NCI-H1105 (cell line): ENCODE measurements around the gene PKP3.
"Not testable (repeated sequence)": the region's sequence is repeated elsewhere in the genome, so short reads cannot be mapped to it uniquely, and the experiment has no call there.

Experiments
- DNase-seq: peaks from one replicate; lab custom pipeline; 2025; lab: John Stamatoyannopoulos, UW

The PKP3 gene

GRCh38 chr11:412641-413119, 18.7 kb downstream of the PKP3 start:
- no peak for DNase-seq

DNA sequence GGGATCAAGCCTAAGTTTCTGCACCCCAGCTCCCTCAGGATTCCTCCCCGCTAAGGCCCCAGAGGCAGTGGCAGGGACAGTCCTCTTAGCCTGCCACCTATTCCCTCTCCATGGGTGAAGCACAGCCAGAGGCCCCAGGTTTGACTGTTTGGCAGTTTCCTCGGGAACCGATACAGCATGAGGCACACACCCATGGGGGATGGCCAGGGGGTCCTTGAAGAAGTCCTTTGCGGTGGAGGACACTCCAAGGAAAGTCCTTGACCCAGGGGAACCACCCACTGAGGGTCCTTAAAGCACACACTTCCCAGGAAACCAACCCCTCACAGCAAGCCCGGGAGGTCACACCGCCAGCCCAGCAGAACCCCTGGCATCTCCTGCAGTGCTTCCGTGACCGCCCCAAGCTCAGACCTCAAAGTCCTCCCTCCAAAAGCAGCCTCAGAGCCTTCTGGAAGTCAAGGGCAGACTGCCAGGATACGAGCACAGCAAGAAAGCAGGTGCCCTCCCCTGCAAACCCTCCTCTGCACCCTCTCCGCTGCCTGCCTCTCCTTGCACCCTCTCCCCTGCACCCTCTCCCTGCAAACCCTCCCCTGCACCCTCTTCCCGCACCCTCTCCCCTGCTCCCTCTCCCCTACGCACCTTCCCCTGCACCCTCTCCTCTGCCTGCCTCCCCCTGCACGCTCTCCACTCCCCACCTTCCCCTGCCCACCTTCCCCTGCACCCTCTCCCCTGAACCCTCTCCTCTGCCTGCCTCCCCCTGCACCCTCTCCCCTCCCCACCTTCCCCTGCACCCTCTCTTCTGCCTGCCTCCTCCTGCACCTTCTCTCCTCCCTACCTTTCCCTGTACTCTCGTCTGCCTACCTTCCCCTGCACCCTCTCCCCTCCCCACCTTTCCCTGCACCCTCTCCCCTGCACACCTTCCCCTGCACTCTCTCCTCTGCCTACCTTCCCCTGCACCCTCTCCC, 19.4 kb downstream of the PKP3 start:
- no peak for DNase-seq

DNA sequence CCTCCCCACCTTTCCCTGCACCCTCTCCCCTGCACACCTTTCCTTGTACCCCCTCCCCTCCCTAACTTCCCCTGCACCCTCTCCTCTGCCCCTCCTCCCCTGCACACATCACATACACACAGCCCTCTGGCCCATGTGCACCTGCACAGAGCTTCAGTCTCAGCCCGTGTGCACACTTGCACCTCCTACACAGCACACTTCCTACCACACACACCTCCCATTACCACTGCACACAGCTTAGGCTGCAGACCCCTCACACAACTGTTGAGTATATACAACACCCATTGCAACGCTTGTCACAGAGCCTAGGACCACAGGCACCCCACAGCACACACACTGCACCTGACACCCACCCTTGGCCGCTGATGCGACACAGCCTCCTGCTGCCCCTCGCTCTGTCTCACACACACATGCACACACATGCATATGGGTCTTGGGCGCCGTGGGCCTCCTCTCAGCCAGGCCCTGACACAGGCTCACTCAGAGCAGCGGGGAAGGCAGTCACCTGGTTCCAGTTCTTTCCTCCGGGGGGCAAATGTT, 20.4 kb downstream of the PKP3 start:
- no peak for DNase-seq

GRCh38 chr11:415640-416041, 21.6 kb downstream of the PKP3 start:
- no peak for DNase-seq

DNA sequence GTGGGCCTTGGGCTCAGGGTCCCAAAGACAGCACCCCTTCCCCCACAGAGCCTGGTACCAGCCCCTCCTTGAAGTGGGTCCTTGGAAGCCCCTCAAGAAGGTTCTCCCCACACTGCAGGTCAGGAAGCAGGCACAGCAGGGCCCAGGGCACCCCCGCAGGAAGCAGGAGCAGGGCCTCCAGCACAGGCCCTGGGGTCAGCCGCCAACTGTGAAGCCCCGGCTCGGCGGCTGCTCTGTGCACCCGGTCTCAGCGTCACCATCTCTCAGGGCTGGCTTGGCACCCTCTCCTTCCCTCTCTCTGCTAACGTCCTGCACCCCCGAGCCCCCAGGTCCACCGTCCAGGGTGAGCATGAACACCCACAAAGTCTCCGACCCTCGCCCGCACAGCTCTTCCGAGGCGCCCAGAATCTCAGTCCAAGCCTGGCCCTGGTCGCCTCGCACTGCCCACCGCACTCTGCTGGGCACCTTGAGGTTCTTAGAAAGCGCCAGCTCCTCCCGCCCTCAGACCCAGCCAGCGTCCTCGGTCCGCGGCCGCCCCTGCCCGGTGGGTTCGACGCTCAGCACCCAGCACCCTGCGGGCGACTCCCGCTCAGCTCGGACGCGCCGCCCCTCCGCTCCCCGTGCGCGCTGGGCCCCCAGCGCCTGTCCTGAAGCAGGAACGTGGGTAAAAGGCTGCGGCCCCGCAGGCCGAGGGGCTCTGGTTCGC, 22.2 kb downstream of the PKP3 start:
- DNase-seq = no peak

- peak; percentile 81 for DNase-seq
Observed at GRCh38 chr11:416757-417621, 23.0 kb downstream of the PKP3 start.

GRCh38 chr11:417652-418342, 23.8 kb downstream of the PKP3 start:
- DNase-seq = no peak

- DNase-seq = no peak
Observed at GRCh38 chr11:418343-419247, 24.6 kb downstream of the PKP3 start.

- DNase-seq = no peak
Observed at GRCh38 chr11:419248-420005, 25.4 kb downstream of the PKP3 start.

GRCh38 chr11:420054-420910, 26.3 kb downstream of the PKP3 start:
- DNase-seq = no peak

- no peak for DNase-seq
Observed at GRCh38 chr11:420911-421321, 26.9 kb downstream of the PKP3 start.

DNA sequence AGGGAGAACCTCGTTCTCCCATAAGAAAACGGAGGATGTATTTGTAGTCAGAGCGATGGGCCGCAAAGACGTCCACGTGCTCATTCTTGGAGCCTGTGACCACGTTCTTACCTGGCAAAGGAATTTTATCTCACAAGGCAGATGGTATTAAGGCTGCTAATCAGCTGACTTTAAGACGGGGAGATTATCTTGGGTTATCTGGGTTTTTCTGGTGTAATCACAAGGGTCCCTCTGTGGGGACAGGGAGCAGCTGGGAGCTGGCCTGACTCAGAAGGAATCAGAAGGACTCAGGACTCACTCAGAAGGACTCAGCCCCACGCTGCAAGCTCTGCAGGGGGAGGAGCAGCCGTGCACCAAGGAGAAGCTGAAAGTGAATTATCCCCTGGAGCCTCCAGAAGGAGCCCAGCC, 28.2 kb downstream of the PKP3 start:
- no peak for DNase-seq

DNA sequence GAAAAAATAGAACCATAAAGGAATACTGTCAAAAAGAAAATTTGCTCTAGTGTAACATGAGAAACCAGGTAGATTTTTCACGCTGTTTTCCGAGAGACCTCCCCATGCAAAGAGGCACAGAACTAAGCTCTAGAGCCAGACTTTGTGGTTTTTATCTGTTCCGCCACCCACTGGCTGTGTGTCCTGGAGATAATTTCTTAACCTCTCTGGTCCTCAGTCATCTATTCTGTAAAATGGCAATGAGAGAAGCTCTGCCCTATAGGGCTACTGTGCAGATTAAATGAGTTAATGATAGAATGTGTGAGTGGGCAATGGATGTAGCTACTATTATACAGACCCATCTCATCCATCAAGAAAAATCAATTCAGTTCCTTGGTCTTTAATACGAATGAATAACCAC, 30.2 kb downstream of the PKP3 start:
- no peak for DNase-seq

GRCh38 chr11:424766-425165, 30.8 kb downstream of the PKP3 start:
- not testable (repeated sequence) for DNase-seq

GRCh38 chr11:425301-425700, 31.3 kb downstream of the PKP3 start:
- DNase-seq = no peak

DNA sequence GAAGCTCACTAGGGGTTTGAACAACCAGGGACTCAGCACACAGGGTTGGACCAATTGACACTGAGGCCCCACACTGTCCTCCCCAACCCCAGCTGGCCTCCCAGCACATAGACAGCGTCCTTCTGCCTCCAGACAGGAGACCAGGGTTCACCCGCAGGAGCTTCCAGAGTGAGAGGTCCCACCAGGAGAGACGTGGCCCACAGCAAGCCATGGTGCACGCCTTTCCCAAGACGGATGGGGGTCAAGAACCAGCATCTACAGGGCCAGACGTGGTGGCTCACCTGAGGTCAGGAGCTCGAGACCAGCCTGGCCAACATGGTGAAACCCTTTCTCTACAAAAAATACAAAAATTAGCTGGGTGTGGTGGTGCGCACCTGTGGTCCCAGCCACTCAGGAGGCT, 32.8 kb downstream of the PKP3 start:
- DNase-seq = no peak

DNA sequence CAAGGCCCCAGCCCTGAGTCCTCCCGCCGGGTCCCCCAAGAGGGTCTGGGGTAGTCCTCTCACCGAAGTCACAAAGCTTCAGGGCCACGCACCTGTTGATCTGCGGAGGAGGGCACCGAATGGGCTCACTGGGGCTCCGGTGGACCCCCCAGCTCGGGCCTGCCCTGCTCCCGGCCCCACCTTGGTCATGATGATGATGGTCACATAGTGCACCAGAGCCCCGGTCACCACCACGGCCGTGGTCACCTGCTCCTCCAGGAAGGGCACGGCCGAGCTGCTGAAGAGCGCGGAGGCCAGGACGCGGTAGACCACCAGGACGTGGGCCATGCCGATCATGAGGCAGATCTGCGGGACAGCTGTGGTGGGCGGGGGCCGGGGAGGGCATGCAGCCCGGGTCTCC, 34.3 kb downstream of the PKP3 start:
- DNase-seq = no peak

- no peak for DNase-seq
Observed at GRCh38 chr11:429391-429790, 35.4 kb downstream of the PKP3 start.
